K562 (cell line): ENCODE data around the gene CD96.
"Not testable (repeated sequence)": the region's sequence is repeated elsewhere in the genome, so short reads cannot be mapped to it uniquely, and the experiment has no call there.

Experiments
- BDP1 ChIP-seq: IDR thresholded peaks from 3 replicates; pipeline ENCODE4 v1.6.1; 2011; ENCODE audit not compliant: insufficient read length, insufficient read depth
- CCAR2 ChIP-seq: fragments of 200-400 bp; formaldehyde crosslinking; IDR thresholded peaks from 2 replicates; pipeline ENCODE4 v1.6.1; 2017; ENCODE audit warnings: mild to moderate bottlenecking, low read depth, low read length
- CTCF ChIP-seq, 3 experiments: IDR thresholded peaks in 2 of 3; conservative IDR thresholded peaks in 1 of 3; 2 replicates each; pipeline ENCODE4 v1.5.1; 2011 to 2012; ENCODE audit warnings: low read length in 3 of 3, mild to moderate bottlenecking in 3 of 3, control low read depth in 2 of 3, improper control_type of control experiment in 1 of 3, inconsistent platforms in 1 of 3, low read depth in 1 of 3, mixed read lengths in 1 of 3, moderate library complexity in 1 of 3; ENCODE audit not compliant: insufficient read depth in 2 of 3
- ELF4 ChIP-seq: fragments of 450-650 bp; formaldehyde crosslinking; IDR thresholded peaks from 2 replicates; pipeline ENCODE4 v1.4.0; 2022; ENCODE audit warnings: missing genetic modification characterization
- ELK1 ChIP-seq: sonication (generic); formaldehyde crosslinking; IDR thresholded peaks from 2 replicates; pipeline ENCODE4 v1.8.1; 2022; ENCODE audit warnings: missing genetic modification reagents
- EZH2 ChIP-seq: IDR thresholded peaks from 2 replicates; pipeline ENCODE4 v1.6.1; 2012; ENCODE audit warnings: low read depth, mild to moderate bottlenecking, inconsistent platforms, low read length, borderline replicate concordance
- MAX ChIP-seq: sonication (generic); formaldehyde crosslinking; IDR thresholded peaks from 2 replicates; pipeline ENCODE4 v1.9.0; 2022; ENCODE audit warnings: mild to moderate bottlenecking, missing genetic modification reagents
- POLR2AphosphoS5 ChIP-seq: IDR thresholded peaks from 2 replicates; pipeline ENCODE4 v1.6.1; 2011; ENCODE audit warnings: mild to moderate bottlenecking, low read depth, low read length, moderate library complexity; ENCODE audit not compliant: control insufficient read depth, insufficient read depth
- SRF ChIP-seq, 2 experiments: fragments of 250-450, 450-650 bp in 1 of 2; sonication (Bioruptor Pico) in 1 of 2; sonication (generic) in 1 of 2; formaldehyde crosslinking; IDR thresholded peaks; 2 replicates each; pipeline versions ENCODE4 v1.5.0 to v1.5.1; 2020 to 2022; ENCODE audit warnings: mild to moderate bottlenecking in 1 of 2, missing genetic modification reagents in 1 of 2
- TAF1 ChIP-seq: IDR thresholded peaks from 2 replicates; pipeline ENCODE4 v1.6.1; 2011; ENCODE audit warnings: mild to moderate bottlenecking, low read length, moderate library complexity; ENCODE audit not compliant: insufficient read depth, control insufficient read depth, severe bottlenecking; ENCODE audit errors: extremely low read depth
- TCF7L2 ChIP-seq: fragments of 150-350 bp; IDR thresholded peaks from 2 replicates; pipeline ENCODE4 v1.6.1; 2016; ENCODE audit warnings: low read depth, mild to moderate bottlenecking, low read length, moderate library complexity
- TRIM28 ChIP-seq: fragments of 450-650 bp; IDR thresholded peaks from 2 replicates; pipeline ENCODE4 v1.6.1; 2017
- ZNF518B ChIP-seq: fragments of 250-450 bp; sonication (Bioruptor Pico); IDR thresholded peaks from 2 replicates; pipeline ENCODE4 v1.5.0; 2021; ENCODE audit warnings: mild to moderate bottlenecking, moderate library complexity
- ZNF695 ChIP-seq: fragments of 450-650 bp; formaldehyde crosslinking; IDR thresholded peaks from 2 replicates; pipeline ENCODE4 v1.4.0; 2020; ENCODE audit warnings: mild to moderate bottlenecking, moderate library complexity

GRCh38 chr3:111629018-111629417, 87.0 kb downstream of the CD96 start:
- not testable (repeated sequence) for TF ChIP-seq TCF7L2; ELF4; CTCF (IDR thresholded peaks at IDR 0.05 in 2 of 3, conservative IDR thresholded peaks at IDR 0.05 in 1 of 3; ENCODE audit: insufficient read depth in 2 of 3, low read depth in 1 of 3, low read length in 3 of 3); TAF1; EZH2; POLR2AphosphoS5; MAX (CRISPR knock-in tag); SRF (CRISPR knock-in tag; IDR thresholded peaks at IDR 0.05); TRIM28; ZNF695 (CRISPR knock-in tag); BDP1; ELK1 (CRISPR knock-in tag); ZNF518B; CCAR2
